Stimulated activated CD8-positive, alpha-beta memory T cell treated with anti-CD3 and anti-CD28 coated beads, Interleukin-7, amount 100 ng/mL, for 4 hours (primary cell): ENCODE results near the gene BTG2.

Experiments used
- DNase-seq, 2 donors: peaks; one replicate each; pipeline ENCODE4 v3.0.0-alpha.2; 2020; ENCODE audit warnings: low read depth in 2 of 2

The BTG2 gene

DNA sequence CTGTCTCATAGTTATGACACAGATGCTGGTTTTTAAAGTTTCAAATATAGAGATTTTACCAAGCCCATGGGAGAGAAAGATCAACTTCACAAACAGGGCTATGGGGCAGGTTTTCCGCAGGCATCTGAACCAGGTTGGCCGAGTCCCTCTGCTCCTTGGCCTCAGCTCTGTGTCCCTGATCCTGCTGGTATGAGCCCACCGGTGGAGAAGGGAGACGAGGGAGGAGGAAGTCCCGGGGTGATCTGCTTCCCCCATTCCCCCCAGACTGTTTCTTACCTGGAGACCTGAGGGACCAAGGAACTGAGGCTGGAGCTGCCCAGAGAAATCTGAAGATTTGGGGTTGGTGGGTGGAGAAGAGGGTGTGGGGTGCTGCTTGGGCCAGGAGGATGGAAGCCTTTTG is 28.9 kb upstream of the BTG2 start:
- no peak for DNase-seq

DNA sequence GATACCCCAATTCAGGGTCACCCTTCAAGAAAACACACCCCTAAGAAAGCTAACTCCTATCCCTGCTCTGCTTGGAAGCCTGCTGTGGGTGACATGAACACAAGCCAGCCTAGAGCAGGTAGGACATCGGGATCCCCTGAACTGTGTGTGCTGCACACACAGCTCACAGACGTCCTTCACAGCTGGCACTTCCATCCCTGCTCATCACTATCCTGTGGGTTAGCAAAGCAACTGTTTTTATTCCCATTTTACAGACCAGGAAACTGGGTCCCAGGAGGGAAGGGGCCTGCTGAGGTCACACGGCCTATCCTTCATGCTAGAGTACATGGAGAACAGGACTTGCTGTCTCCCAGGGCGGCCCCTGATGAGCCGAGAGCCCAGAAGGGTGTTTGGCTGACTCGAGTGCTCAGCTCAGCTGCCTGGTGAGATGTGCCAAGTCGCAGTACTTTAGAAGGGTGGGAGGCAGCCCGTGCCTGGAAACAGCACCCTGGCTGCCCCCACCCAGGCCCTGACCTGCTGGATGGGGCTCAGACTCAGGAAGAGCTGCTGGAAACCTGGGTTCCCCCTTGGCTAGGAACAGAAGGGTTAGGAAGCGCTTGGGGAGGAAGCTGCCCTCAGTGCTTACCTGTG is 28.3 kb upstream of the BTG2 start:
- DNase-seq, result no peak

DNA sequence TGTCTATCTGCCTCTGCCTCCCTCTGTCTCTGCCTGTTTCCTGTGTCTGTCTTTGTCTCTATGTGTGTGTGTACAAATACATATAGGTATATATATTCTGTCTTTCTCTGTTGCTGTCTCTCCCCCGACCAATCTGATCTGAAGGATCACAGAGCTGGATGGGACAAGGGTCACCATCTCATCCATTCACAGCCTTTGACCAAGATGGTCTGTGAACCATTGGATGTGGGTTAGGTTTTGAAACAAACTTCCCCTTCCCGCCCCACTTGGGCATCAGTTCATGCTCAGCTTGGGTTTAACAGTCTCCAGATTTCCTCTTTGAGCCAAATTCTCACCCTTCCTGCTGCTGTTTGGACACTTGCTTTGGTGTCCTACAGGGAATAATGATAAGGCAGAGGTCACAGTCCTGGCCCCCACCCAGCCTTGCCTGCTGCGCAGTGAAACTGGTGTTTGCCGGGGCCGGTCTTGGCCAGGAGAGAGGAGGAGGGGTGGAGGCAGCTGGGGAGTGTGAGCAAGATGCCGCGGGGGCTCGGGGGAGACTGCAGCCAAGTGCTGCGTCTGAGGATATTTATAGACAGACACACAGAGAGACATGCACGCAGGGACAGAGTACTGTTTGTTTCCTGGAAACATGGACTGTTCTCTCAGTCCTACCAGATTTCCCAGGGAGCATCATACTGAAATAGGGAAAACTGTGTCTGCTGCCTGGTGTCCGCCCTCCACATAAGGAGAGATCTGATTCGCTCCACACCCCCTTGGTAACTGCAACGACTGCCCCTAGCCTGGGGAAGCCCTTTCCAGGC is 27.0 kb upstream of the BTG2 start:
- no peak for DNase-seq

DNA sequence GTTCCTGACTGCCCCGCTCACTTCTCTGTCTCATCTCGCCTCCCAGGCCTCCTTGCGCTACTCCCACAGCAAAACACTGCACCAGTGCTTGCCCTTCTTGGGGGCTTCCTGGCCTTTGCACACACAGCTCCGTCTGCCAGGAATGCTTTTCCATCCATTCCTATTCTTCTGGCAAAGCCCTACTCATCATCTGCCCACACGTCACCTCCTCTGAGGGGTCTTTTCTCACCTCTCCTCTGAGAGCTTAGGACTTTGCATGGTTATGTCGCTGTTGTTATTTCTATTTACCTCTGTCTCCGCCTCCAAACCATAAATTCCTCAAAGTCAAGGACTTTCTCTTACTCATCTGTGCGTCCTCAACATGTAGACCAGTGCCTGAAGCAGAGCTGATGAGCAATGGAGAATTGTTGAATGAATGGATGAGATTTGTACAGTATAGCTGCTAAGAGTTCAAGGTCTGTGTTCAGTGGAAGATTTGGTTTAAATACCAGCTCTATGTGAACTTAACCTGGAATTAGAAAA is 26.4 kb upstream of the BTG2 start:
- no peak for DNase-seq

DNA sequence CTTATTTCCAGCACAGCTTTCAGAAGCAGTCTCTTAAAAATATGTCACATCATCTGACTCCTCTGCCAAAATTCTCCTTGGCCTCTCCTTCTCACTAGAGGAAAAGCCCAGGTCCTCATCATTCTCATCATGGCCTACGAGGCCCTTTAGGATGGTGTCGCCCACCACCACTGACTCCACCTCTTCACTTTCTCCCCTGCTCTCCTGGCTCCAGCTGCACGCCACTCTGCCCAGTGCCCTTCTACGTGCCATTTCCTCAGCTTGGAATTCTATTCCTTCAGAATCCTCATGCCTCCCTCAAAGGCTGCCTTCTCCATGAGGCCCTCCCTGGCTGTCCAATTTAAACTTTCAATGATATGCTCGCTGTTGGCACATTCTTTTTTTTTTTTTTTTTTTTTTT is 25.3 kb upstream of the BTG2 start:
- DNase-seq, result no peak

DNA sequence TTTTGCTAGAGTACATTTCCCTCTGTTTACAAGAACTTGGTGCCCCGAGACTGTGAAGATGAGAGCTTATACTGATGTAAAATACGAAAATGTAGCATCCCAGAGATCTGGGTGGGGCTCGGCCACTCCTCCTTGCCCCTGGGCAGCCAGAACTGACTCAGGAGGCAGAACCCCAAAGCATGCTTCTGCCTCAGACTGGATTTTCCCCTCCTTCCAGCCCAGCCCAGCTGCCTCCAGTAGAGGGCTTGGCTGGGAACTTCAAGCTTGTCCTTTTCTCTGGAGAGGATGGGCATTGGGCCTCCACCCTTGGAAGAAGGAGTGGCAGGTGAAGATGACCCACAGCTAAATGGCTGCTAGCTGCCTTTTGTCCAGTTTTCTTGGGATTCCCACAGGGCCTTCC is 24.3 kb upstream of the BTG2 start:
- no peak for DNase-seq

DNA sequence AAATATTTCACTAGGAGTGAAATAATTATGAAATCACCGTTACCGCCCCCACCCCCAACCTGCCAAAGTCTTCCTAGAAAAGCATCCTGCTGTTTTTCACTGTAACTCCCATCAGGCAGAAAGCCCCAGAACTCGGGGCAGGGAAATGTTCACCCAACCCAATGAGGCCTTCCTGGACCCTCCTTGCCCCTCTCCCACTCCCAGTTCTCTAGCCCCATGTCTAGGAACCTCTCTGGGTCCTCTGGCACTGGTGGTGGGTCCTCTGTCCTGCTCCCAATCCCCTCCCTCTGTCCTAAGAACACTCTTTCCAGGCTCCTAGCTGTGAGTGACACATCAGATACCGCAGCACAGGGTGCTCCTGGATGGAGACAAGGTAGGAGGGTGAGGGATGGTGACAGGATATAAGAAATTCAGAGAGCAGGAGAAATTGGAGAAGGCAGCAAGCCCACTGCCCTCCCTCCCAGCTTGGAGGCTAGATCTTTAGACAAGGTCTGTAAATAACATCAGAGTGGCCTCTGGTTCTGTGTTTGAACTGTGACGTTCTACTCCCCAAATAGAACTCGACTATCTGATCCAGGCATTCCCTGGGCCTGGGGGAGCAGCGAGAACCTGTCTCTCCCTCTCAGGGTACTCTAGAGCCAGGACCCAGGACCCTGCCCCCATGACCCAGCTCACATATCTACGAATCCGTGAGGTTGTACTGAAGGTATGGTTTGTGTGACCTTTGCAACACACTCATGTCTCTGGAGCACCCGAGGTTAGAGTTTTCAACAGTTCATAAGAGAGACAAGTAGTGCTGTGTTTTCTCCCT is 23.3 kb upstream of the BTG2 start:
- DNase-seq, result no peak

DNA sequence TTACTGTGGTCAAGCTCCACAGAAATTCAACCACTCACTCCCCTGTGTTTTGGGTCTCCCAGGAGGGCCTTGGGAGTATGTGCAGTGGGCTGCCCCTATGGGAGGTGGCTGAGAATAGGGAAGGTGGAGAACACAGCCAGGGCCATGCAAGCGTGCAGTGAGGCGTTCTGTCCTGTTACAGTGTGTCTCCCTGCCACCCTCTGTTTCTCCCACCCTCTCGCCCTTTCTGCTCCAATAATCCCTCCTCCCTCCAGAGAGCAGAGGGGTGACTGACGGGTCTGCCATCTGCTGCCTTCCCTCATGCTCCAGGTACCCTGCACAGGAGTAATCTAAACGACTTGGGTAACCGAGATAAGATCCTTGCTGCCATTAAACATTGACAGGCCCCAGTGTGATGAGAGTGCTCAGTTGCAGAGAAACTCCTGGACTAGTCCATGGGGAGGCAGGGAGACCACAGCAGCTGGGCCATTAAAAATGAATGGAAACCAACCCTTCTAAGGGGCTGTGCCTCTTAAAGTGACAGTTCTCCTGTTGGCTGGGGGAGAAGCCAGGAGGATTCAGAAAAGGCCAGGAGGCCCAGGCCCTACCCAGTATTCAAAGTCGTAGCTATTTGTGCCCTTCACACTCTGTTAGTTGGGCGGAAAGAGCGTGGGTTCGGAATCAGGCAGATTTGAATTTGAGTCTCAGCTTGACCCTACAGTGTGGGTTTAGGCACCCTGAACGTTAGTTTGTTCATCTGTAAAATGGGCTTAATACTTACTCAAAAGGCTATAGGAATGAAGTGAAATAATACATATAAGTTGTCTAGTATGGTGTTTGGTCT is 22.4 kb upstream of the BTG2 start:
- DNase-seq, result no peak

DNA sequence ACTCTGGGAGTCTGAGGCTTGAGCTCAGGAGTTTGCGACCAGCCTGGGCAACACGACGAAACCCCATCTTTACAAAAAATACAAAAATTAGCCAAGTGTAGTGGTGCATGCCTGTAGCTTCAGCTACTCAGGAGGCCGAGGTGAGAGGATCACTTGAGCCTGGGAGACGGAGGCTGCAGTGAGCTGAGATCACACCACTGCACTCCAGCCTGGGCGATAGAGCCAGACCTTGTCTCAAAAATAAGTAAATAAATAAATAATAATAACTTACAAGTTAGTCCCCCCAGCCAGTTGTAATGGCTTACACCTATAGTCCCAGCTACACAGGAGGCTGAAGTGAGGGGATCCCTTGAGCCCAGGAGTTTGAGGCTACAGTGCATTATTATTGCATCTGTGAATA is 21.7 kb upstream of the BTG2 start:
- DNase-seq, result no peak

DNA sequence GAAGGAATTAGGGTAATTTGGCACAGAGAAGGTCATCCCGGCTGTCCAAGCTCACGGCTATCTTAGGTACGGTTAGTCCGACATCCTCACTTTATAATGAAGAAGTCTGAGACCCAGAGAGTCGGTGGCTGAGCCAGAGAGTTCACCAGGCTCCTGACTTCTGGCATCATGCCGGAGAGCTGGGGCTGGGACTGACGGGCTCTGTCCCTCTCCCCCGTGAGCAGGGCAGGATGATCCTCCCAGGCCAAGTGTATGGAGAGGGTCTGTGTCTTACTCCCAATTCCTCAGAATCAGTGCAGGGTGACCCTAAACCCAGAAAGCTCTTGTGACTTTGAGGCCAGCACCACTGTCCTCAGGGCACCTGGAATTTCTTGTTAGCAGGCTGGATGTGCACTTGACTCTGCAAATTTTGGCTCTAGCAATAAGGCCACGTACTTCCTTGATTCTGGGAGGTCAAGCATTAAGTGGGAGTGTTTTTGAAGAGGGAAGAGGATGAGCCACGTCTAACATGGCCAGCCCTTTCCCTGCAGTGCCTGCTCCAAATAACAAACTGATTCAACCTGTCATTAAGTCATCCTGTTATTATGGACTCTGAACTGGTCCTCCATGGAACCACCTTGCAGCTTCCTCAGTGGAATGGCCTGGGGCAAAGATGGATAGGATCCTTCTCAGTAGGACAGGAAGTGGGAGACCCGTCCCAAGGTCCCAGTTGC is 20.8 kb upstream of the BTG2 start:
- no peak for DNase-seq

DNA sequence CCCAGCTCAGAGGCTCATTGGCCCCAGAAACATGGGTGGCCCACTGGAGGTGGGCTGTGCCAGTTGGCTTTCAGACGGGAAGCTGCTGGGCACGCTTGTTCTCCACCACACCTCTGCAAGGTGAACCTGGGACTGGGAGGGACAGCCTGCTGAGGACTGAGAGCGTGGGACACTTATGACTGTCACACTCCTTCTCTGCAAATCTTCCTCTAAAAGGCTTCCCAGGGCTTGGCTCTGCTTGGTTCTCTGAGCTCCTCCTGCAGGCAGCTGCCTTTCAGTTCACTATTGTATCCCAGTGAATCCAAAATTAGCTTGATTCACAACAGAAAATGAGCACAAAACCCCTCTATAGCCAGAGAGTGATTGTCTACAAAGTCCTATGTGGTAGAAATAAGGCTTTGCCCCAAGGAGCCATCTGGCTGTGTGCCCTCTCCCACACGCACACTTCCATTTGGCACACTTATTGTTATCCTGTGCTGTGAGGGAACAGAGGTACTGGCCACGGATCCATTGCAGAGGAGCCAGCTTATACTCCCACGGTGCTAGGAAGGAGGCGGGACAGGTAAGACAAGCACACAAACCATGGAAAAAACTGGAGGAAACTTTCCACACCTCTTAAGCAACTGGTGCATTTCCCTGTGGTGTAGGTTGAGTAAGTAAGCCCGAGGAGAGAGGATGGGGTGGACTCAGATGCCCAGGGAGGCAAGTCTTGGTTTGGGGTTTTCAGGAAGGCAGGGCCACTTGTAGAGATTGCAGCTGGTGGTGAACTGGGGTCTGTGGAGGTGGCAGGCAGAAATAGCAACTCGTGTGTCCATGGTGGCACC is 18.9 kb upstream of the BTG2 start:
- no peak for DNase-seq

DNA sequence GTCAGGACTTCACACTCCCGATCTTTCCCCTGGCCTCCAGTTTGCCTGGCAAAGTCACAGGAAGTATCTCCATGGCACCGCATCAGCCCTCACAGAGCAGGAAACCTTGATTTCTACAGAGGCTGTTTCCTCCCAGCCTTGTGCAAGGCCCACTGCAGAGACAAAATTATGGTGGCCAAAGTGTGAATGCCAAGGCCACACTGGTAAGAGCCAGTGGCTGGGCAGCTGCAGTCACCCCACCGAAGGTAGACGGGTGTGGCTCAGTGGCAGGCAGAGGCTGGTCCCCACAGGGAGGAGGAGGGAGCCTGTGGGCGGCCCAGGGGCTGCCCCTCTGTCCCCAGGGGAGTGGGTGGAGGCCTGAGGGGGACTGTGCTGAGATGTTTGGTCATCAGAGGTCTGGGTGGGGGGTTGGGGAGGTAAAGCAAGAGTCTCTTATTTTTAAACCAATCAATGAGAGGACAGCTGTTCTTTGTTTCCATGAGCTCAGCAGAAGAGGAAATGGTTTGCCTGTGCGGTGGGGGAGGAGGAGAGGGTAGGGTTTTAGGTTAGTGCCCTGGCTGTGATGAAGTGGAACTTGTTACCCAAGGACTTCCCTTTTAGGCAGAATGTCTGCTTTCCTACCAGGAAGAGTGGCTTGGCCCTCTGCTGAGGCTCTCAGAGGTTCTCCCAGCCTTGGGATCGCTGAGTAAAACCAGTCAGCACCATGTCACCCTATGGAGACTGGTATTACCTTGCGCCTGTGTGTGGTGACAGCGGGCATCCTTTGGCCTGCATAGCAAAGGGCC is 18.0 kb upstream of the BTG2 start:
- peak; percentile 76 to 84 for DNase-seq

DNA sequence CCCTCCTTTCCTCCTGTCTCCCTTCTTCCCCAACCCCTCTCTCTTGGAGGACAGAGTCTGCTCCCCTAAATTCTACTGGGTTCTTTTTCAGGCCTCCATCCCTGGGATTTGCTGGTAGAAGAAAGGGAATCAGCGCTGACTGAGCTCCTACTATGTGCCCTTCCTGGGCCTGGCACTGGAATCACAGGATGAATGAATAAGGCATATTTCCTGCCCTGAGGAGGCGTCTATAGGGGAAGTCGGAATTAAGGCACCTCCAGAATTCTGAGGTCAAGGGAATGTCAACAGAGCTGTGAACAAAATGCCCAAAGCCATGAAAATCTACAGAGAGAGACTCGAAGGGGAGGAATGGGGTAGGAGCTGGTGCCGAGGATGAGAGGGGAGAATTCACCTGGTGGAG is 17.4 kb upstream of the BTG2 start:
- no peak for DNase-seq

DNA sequence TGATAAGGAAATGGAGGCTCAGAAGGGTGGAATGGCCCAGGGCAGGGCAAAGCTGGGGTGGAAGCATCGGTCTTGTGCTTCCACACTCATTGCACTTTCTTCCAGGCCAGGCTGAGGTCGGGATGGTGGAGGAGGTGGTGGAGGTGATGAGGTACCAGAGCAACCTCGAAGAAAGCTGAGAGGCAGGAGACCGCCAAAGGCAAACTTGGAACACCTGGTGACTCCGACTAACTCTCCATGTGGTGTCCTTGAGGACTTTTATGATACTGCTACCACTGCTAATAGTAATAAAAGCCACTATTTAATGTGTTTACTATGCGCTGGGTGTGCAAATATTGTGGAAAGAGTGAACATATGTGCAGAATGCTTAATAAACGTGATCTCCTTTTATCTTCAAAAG is 16.9 kb upstream of the BTG2 start:
- no peak for DNase-seq

DNA sequence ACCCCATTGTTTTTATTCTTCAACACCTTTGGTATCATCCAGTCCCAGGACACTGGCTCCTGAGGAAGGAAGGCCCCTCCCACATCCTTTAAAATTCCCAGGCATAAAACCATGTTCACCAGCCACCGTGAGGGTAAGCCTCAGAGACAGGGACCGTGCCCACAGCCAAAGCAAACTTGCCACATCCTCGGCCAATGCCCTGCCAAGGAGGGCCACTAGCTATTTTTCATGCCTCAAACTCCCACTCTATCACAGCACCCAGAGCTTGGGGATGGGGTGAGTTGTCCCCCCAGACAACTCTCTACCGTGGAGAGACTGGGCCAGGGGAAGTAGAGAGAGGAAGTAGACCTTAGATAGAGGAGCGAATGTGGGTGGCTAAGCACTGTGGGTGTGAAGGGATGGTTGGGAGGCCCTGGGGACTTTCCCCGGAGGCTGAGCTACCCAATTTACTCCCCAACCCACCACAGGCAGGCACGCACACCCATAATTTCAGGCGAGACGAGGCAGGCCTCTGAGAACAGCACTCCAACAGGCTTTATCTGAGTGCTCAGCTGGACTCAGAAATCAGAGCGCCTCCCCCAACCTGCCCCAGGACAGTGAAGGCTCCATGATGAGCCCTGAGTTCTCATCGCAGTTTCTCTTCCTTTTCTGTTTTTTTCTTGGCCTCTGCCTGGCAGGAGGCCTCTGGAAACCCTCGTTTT is 15.9 kb upstream of the BTG2 start:
- DNase-seq, result peak; percentile 88 to 93

DNA sequence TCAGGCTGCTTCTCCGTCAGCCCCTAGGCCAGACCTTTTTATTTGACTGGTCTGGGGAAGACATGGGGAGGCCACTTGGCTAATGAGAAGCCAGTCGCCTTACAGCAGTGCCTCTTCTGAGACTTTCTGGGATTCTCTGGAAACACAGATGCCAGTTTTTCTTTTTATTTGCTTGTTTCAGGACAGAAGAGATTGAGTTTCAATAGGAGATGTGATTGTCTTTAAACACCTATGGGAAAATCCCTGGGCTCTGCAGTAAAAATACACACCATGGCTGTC is 15.4 kb upstream of the BTG2 start:
- DNase-seq, result no peak

DNA sequence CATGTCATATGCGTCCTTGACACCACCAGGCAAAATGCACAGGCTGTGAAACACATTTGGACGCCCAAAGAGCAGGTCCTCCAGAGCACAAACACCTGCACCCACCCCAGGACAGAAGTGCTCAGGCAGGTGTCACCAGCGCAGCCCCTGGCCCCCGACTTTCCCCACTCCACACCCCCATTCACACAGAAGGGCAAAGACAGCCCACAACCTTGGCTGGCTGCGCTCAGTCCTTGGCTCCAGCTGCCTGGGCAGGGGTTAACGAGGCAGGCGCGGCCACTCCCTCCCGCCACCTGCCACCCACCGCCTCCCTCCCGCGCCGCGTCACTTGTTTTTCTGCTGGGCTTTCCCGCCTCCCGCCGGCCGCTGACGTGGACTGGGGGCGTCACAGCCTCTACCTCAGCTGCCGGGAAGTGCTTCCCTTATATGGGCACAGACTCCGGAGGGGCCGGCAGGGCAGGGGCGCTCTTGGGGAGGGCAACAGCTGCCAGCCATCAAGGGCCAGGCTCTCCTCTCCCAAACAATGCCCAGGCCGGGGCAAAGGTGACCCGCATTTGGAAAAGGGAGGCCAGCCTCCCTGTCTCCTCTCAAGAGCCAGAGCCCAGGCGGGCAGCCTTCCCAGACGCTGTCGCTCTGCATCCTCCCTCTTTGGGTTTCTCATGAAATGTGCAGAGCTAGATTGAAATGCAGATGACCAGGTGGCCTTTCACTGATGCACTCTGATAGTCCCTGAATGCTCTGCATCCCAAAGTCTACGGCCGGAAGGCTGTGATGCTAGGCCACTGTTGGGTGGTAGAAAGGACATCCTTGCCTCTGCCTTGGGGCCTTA is 14.8 kb upstream of the BTG2 start:
- peak; percentile 95 to 98 for DNase-seq
